H1 (cell line): ENCODE results near the gene CADPS. TPM values are rescaled to one million over a fixed set of nuclear protein-coding genes. Genes with fewer than 3 reads are reported as not detected.

ENCODE experiments used
- CTCF ChIA-PET: fragments of 300-600 bp; sonication (Branson Sonifier 250); formaldehyde crosslinking; loops from one replicate; lab custom pipeline; 2021; ENCODE audit not compliant: partially characterized antibody; lab: Charles Lee
- POLR2A ChIA-PET: fragments of 300-600 bp; sonication (Branson Sonifier 250); formaldehyde crosslinking; loops from one replicate; lab custom pipeline; 2021; ENCODE audit warnings: inconsistent platforms; ENCODE audit not compliant: partially characterized antibody; lab: Charles Lee
- DNase-seq, 2 experiments: peaks; one replicate each; pipeline versions ENCODE4 v3.0.0 to v3.0.0-alpha.2; 2010 to 2022; ENCODE audit warnings: low spot score in 2 of 2, low read depth in 1 of 2, mixed read lengths in 1 of 2
- FAIRE-seq: peaks from 2 replicates; lab custom pipeline; 2011; peaks lifted over from hg19 to GRCh38; lab: Jason Lieb, UNC
- H2AFZ ChIP-seq: 2 replicates; pipeline ENCODE4 v1.8.1; 2012; ENCODE audit warnings: low read length, inconsistent platforms
- H2AK5ac ChIP-seq: 2 replicates; pipeline ENCODE4 v1.6.1; 2013; ENCODE audit warnings: low read depth, low read length
- H2BK120ac ChIP-seq: replicated peaks from 2 replicates; pipeline ENCODE3; 2013; ENCODE audit warnings: low read depth, low read length, inconsistent platforms
- H2BK12ac ChIP-seq: 2 replicates; pipeline ENCODE4 v1.6.1; 2013; ENCODE audit warnings: low read depth, low read length
- H2BK15ac ChIP-seq: 2 replicates; pipeline ENCODE4 v1.6.1; 2013; ENCODE audit warnings: low read length
- H2BK20ac ChIP-seq: 2 replicates; pipeline ENCODE4 v1.6.1; 2013; ENCODE audit warnings: low read length
- H2BK5ac ChIP-seq: 2 replicates; pipeline ENCODE4 v1.6.1; 2013; ENCODE audit warnings: low read depth, low read length
- H3K14ac ChIP-seq: 2 replicates; pipeline ENCODE4 v1.6.1; 2013; ENCODE audit warnings: inconsistent platforms; ENCODE audit not compliant: insufficient read length
- H3K18ac ChIP-seq: 2 replicates; pipeline ENCODE4 v1.6.1; 2013; ENCODE audit warnings: low read length; ENCODE audit errors: extremely low read depth
- H3K23ac ChIP-seq: 2 replicates; pipeline ENCODE4 v1.6.1; 2013; ENCODE audit warnings: inconsistent platforms; ENCODE audit not compliant: insufficient read length
- H3K23me2 ChIP-seq: 2 replicates; pipeline ENCODE4 v1.6.1; 2013; ENCODE audit warnings: low read depth, low read length
- H3K27ac ChIP-seq: 2 replicates; pipeline ENCODE4 v1.6.1; 2011; ENCODE audit warnings: low read depth, low read length, inconsistent platforms
- H3K27me3 ChIP-seq, 4 experiments: replicated peaks in 1 of 4; 1 replicate in 1 of 4; 2 replicates in 3 of 4; pipeline versions ENCODE4 v1.6.1 to v1.8.1; 2011 to 2013; ENCODE audit warnings: low read length in 3 of 4, mild to moderate bottlenecking in 3 of 4, inconsistent platforms in 2 of 4, mixed read lengths in 2 of 4, moderate library complexity in 1 of 4; ENCODE audit not compliant: control insufficient read depth in 3 of 4, insufficient read depth in 3 of 4; ENCODE audit errors: extremely low read depth in 1 of 4
- H3K36me3 ChIP-seq, 4 experiments: 2 replicates each; pipeline versions ENCODE4 v1.6.1 to v1.8.1; 2011 to 2013; ENCODE audit warnings: mild to moderate bottlenecking in 4 of 4, low read length in 3 of 4, moderate library complexity in 2 of 4, control low read depth in 1 of 4, inconsistent platforms in 1 of 4; ENCODE audit not compliant: insufficient read depth in 4 of 4, control insufficient read depth in 2 of 4
- H3K4ac ChIP-seq: replicated peaks from 2 replicates; pipeline ENCODE3; 2013; ENCODE audit warnings: low read length, low read depth, mixed read lengths, inconsistent platforms; ENCODE audit not compliant: insufficient read length
- H3K4me1 ChIP-seq, 4 experiments: replicated peaks in 1 of 4; 1 replicate in 1 of 4; 2 replicates in 3 of 4; pipeline versions ENCODE4 v1.6.1 to v1.8.1; 2011 to 2013; ENCODE audit warnings: low read length in 3 of 4, inconsistent platforms in 2 of 4, mixed read lengths in 1 of 4; ENCODE audit not compliant: insufficient read depth in 4 of 4, control insufficient read depth in 3 of 4
- H3K4me2 ChIP-seq, 2 experiments: 2 replicates each; pipeline versions ENCODE4 v1.6.1 to v1.8.1; 2011 to 2013; ENCODE audit warnings: low read depth in 2 of 2, low read length in 2 of 2, control low read depth in 1 of 2, inconsistent platforms in 1 of 2, mild to moderate bottlenecking in 1 of 2; ENCODE audit not compliant: insufficient read depth in 1 of 2
- H3K4me3 ChIP-seq, 4 experiments: fragments of 200-600, 300-600 bp in 1 of 4; sonication (generic), shearing (Covaris generic), sonication (Bioruptor Twin) in 1 of 4; 2 replicates each; pipeline versions ENCODE4 v1.5.1 to v1.8.1; 2011 to 2016; ENCODE audit warnings: low read length in 4 of 4, low read depth in 3 of 4, control low read depth in 2 of 4, inconsistent platforms in 2 of 4, mild to moderate bottlenecking in 2 of 4, mixed read lengths in 1 of 4, moderate library complexity in 1 of 4; ENCODE audit not compliant: insufficient read depth in 2 of 4; ENCODE audit errors: extremely low read depth in 1 of 4
- H3K56ac ChIP-seq: replicated peaks from 2 replicates; pipeline ENCODE3; 2013; ENCODE audit warnings: low read depth, mild to moderate bottlenecking, mixed read lengths, low read length, inconsistent platforms; ENCODE audit not compliant: insufficient read length
- H3K79me1 ChIP-seq: 2 replicates; pipeline ENCODE4 v1.6.1; 2013; ENCODE audit warnings: low read depth, low read length, control low read depth
- H3K79me2 ChIP-seq, 2 experiments: 2 replicates each; pipeline versions ENCODE4 v1.6.1 to v1.8.1; 2012 to 2013; ENCODE audit warnings: low read length in 2 of 2, mild to moderate bottlenecking in 2 of 2, inconsistent platforms in 1 of 2; ENCODE audit not compliant: insufficient read depth in 2 of 2, control insufficient read depth in 1 of 2
- H3K9ac ChIP-seq, 4 experiments: replicated peaks in 1 of 4; 1 replicate in 1 of 4; 2 replicates in 3 of 4; pipeline versions ENCODE4 v1.6.1 to v1.8.1; 2011 to 2013; ENCODE audit warnings: low read depth in 3 of 4, low read length in 3 of 4, control low read depth in 2 of 4, mild to moderate bottlenecking in 2 of 4, moderate library complexity in 2 of 4, inconsistent platforms in 1 of 4; ENCODE audit errors: extremely low read depth in 1 of 4
- H3K9me3 ChIP-seq, 2 experiments: 2 replicates each; pipeline versions ENCODE4 v1.6.1 to v1.8.1; 2012 to 2013; ENCODE audit warnings: mild to moderate bottlenecking in 2 of 2, moderate library complexity in 2 of 2, control low read depth in 1 of 2, inconsistent platforms in 1 of 2, low read depth in 1 of 2, low read length in 1 of 2, mixed read lengths in 1 of 2; ENCODE audit not compliant: insufficient read depth in 2 of 2
- H4K20me1 ChIP-seq, 2 experiments: replicated peaks in 1 of 2; 2 replicates each; pipeline versions ENCODE3 to v1.8.1; 2011 to 2013; ENCODE audit warnings: inconsistent platforms in 2 of 2, low read length in 2 of 2, mild to moderate bottlenecking in 1 of 2; ENCODE audit not compliant: insufficient read depth in 2 of 2, control insufficient read depth in 1 of 2
- H4K5ac ChIP-seq: 2 replicates; pipeline ENCODE4 v1.6.1; 2013; ENCODE audit warnings: low read length, low read depth, mixed read lengths, inconsistent platforms; ENCODE audit not compliant: insufficient read length
- H4K8ac ChIP-seq: 2 replicates; pipeline ENCODE4 v1.8.0; 2013; ENCODE audit warnings: mild to moderate bottlenecking, moderate library complexity, low read length, inconsistent platforms; ENCODE audit not compliant: insufficient read depth; ENCODE audit errors: extremely low read depth
- H4K91ac ChIP-seq: replicated peaks from 2 replicates; pipeline ENCODE3; 2013; ENCODE audit warnings: low read length, mixed read lengths, inconsistent platforms; ENCODE audit not compliant: insufficient read length
- JUN ChIP-seq: IDR thresholded peaks from 2 replicates; pipeline ENCODE4 v1.6.1; 2011; ENCODE audit warnings: low read depth, mild to moderate bottlenecking, improper control_type of control experiment, low read length
- WGBS, 2 experiments: shearing (Covaris generic) in 1 of 2; methylation state at CpG; one replicate each; pipeline versions ENCODE4 v1.1.6 to v1.1.7; 2013 to 2015; ENCODE audit warnings: low lambda C conversion rate in 2 of 2, mixed read lengths in 2 of 2, inconsistent platforms in 1 of 2, low coverage in 1 of 2, missing lambda C conversion rate in 1 of 2; ENCODE audit not compliant: insufficient replicate concordance in 2 of 2, insufficient coverage in 1 of 2, insufficient read length in 1 of 2; ENCODE audit errors: extremely low coverage in 1 of 2, missing lambda C conversion rate in 1 of 2; 5-methylcytosine and 5-hydroxymethylcytosine counted together
- polyA plus RNA-seq, 7 experiments: library from polyadenylated mRNA; depleted of rRNA in 3 of 7; stranded (reverse) in 5 of 7; unstranded in 2 of 7; fragments of >200 nt in 5 of 7; fragments of 200-250 nt in 2 of 7; gene quantifications; 1 replicate in 5 of 7; 2 replicates in 1 of 7; 4 replicates in 1 of 7; pipeline versions ENCODE4 v1.2.1 to v1.2.3, GENCODE V29; 2011 to 2013; ENCODE audit warnings: missing spikeins in 2 of 7, mixed read lengths in 2 of 7
- total RNA-seq: library from RNA; stranded (reverse); fragmentation: NEBNext Ultra II Directional; extraction: Animal tissue kit (Norgen Biotek cat#: 25700); gene quantifications from 2 replicates; pipeline ENCODE4 v1.2.1, GENCODE V29; 2021

The CADPS gene
- total and polyA plus RNA-seq, 2 of the 8 experiments (the other 6 are each of a cell fraction or from before 2014, with no cell fraction given): 7.1 to 10.2 TPM

DNA sequence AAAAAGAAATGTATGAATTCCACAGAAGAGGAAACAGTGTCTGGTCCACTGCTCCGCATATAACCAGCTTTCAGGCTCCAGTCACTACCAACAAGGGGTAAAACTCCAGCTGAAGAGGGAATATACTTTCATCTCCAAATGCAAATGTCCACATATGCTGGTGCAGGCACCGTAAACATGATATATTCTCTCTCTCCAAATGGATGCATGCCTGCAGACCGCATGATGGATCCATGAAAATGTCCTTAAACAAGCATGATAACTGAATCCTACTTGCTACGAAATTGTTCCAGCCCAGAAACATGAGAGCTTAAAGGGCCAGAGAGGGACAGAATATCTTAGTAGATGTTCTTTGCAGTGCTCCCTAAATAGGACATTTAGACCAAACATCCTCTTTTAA lies 351.5 kb downstream of the CADPS start:
- H3K79me2 ChIP-seq: no peaks in the 10 kb centered on the region
- no peak overlapping the region for H2AK5ac ChIP-seq
- WGBS, 2 experiments: 89% methylated on average over 4 of the region's 4 CpGs; no CpG with 5 or more reads in 1 of the 2 experiments
- H3K36me3 ChIP-seq: no peaks in the 10 kb centered on the region
- H3K23ac ChIP-seq: no peak overlapping the region
- no peak overlapping the region for H2BK20ac ChIP-seq
- no peak overlapping the region for H2BK120ac ChIP-seq
- DNase-seq: no peak
- no peak overlapping the region for H3K4me3 ChIP-seq
- no peak overlapping the region for H3K4me2 ChIP-seq
- no peak overlapping the region for H3K27ac ChIP-seq
- no peaks in the 10 kb centered on the region for H3K4me1 ChIP-seq
- H2AFZ ChIP-seq: no peak overlapping the region
- ChIA-PET CTCF (interaction anchor here (0.7 to 1.2 kb wide), 2 partner anchors 10 to 30 kb away, joined by 3 read pairs; no protein-coding TSS in a partner anchor), POLR2A (no interaction called here)
- no peaks in the 10 kb centered on the region for H3K9me3 ChIP-seq
- no peak overlapping the region for H4K5ac ChIP-seq
- no peak overlapping the region for H3K14ac ChIP-seq
- no peak overlapping the region for H2BK5ac ChIP-seq
- H4K8ac ChIP-seq: no peak overlapping the region
- H2BK12ac ChIP-seq: no peak overlapping the region
- H4K20me1 ChIP-seq: no peaks in the 10 kb centered on the region
- H3K56ac ChIP-seq: no peak overlapping the region
- no peak overlapping the region for H3K18ac ChIP-seq
- no peak overlapping the region for H2BK15ac ChIP-seq
- H4K91ac ChIP-seq: no peak overlapping the region
- H3K79me1 ChIP-seq: no peaks in the 10 kb centered on the region
- H3K23me2 ChIP-seq: no peaks in the 10 kb centered on the region
- no peak for FAIRE-seq
- no peak overlapping the region for H3K9ac ChIP-seq
- no peak overlapping the region for H3K4ac ChIP-seq
- H3K27me3 ChIP-seq: no peaks in the 10 kb centered on the region
- TF ChIP-seq JUN: no peak
